ENCODE data around the gene MLLT6.

MLLT6 gene

DNA sequence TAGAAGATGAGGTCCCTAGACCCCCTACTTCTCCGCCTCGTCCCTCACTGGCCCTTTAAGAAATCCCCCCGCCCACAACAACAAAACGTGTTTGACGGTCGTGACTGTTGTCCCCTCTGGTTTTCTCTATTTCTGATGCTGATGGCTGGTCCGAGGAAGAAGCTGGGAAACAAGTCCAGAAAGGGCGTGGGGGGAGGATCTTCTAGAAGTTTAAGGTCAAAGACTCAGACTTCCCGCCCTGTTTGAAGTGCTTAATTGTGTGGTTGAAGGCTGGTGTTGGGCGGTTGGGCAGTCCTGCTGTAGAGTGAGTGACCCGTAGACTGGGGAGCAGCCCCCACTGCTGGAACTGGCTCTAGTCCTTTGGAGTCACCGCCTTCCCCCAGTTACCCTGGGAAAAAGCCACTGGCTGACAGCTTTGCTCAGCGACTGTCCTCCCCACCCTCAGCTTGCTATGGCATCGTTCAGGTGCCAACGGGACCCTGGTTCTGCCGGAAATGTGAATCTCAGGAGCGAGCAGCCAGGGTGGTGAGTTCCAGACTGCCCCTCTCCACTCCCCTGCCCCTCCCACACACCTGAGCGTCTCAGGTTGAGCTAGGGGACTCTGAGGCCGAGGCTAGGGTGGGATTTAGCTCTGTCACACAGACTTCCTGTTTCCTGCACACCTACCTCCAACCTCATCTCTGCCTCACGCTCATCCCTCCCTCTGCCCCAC lies 1.6 kb downstream of the MLLT6 start:
- DNase-seq (ENCODE audit: low read depth in 2 of 2): peak in 1 of 2 experiments; percentile 26

DNA sequence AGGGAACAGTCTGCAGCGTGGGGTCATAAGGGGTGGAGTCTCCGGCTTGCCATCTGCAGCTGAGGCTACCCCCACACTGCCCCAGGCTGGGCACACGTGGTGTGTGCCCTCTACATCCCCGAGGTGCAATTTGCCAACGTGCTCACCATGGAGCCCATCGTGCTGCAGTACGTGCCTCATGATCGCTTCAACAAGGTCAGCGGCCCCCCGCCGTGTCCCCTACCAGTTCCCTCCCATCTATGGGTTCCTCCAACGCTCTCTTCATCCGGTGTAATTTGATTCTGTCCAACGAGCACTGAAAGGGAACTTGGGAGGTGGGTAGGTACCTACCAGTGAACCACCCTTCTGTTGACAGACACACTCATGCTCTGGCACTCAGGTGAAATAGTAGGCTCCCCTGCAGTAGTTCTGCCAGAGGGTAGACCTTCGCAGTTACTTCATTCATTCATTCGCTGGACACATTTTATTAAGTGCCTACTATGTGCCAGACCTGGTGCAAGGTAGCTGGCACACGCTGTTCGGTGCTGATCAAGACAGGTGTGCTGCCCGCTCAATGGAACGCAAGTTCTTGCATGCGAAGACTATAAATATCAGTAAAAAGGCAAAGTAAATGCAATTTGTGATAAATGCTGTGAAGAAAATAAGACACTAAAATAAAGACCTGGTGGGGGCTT lies 2.7 kb downstream of the MLLT6 start:
- no peak for DNase-seq (ENCODE audit: low read depth in 2 of 2)

DNA sequence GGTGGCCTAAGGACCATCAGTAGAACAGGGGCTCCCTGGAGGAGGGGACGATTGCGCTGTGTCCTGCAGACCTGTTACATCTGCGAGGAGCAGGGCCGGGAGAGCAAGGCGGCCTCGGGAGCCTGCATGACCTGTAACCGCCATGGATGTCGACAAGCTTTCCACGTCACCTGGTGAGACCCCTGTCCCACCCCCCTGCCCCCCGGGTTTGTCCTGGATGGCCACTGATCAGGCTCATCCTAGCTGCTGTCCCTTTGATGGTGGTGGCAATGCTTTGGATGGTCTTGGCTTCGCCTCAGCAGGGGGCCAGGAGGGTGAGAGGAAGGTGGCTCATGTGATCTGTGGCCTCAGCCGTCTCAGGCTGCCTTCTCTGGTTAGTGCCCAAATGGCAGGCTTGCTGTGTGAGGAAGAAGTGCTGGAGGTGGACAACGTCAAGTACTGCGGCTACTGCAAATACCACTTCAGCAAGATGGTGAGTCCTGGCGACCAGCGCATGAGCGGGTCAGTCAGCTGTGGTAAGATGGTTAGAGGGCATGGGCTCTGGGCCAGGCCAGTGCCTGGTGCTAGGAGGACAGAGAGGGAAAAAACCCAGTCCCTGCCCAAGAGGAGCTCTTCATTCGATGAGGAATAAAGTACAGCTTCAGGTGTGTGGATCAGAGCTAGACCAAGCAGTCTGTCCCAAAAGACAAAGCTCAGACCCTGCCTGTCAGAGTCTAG lies 4.2 kb downstream of the MLLT6 start:
- no peak for DNase-seq (ENCODE audit: low read depth in 2 of 2)

- DNase-seq (ENCODE audit: low read depth in 2 of 2): no peak
Measured at GRCh38 chr17:38709864-38710603, 5.0 kb downstream of the MLLT6 start.

- no peak for DNase-seq (ENCODE audit: low read depth in 2 of 2)
Measured at GRCh38 chr17:38710604-38710962, 5.5 kb downstream of the MLLT6 start.

- no peak for DNase-seq (ENCODE audit: low read depth in 2 of 2)
Measured at GRCh38 chr17:38710985-38711384, 5.9 kb downstream of the MLLT6 start.

GRCh38 chr17:38711792-38712571 lies 6.9 kb downstream of the MLLT6 start:
- DNase-seq (ENCODE audit: low read depth in 2 of 2): no peak

- no peak for DNase-seq (ENCODE audit: low read depth in 2 of 2)
Measured at GRCh38 chr17:38712593-38712992, 7.5 kb downstream of the MLLT6 start.

- no peak for DNase-seq (ENCODE audit: low read depth in 2 of 2)
Measured at GRCh38 chr17:38713456-38714075, 8.5 kb downstream of the MLLT6 start.

GRCh38 chr17:38715216-38715943 lies 10.3 kb downstream of the MLLT6 start:
- DNase-seq (ENCODE audit: low read depth in 2 of 2): no peak

DNA sequence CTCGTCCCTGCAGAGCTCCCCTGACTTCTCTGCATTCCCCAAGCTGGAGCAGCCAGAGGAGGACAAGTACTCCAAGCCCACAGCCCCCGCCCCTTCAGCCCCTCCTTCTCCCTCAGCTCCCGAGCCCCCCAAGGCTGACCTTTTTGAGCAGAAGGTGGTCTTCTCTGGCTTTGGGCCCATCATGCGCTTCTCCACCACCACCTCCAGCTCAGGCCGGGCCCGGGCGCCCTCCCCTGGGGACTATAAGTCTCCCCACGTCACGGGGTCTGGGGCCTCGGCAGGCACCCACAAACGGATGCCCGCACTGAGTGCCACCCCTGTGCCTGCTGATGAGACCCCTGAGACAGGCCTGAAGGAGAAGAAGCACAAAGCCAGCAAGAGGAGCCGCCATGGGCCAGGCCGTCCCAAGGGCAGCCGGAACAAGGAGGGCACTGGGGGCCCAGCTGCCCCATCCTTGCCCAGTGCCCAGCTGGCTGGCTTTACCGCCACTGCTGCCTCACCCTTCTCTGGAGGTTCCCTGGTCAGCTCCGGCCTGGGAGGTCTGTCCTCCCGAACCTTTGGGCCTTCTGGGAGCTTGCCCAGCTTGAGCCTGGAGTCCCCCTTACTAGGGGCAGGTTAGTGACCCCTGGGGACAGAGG lies 11.4 kb downstream of the MLLT6 start:
- no peak for DNase-seq (ENCODE audit: low read depth in 2 of 2)

- no peak for DNase-seq (ENCODE audit: low read depth in 2 of 2)
Measured at GRCh38 chr17:38717139-38717745, 12.2 kb downstream of the MLLT6 start.

- DNase-seq (ENCODE audit: low read depth in 2 of 2): no peak
Measured at GRCh38 chr17:38719289-38719942, 14.3 kb downstream of the MLLT6 start.

- DNase-seq (ENCODE audit: low read depth in 2 of 2): no peak
Measured at GRCh38 chr17:38719943-38720641, 15.0 kb downstream of the MLLT6 start.

GRCh38 chr17:38720941-38721340 lies 15.9 kb downstream of the MLLT6 start:
- no peak for DNase-seq (ENCODE audit: low read depth in 2 of 2)

DNA sequence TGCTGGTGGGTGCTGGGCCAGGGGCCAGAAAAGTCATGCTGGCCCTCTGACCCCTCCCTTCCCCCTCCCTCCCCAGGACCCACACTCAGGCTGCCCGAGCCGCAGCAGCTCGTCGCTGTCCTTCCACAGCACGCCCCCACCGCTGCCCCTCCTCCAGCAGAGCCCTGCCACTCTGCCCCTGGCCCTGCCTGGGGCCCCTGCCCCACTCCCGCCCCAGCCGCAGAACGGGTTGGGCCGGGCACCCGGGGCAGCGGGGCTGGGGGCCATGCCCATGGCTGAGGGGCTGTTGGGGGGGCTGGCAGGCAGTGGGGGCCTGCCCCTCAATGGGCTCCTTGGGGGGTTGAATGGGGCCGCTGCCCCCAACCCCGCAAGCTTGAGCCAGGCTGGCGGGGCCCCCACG lies 16.7 kb downstream of the MLLT6 start:
- DNase-seq (ENCODE audit: low read depth in 2 of 2): no peak

GRCh38 chr17:38724337-38724988 lies 19.4 kb downstream of the MLLT6 start:
- no peak for DNase-seq (ENCODE audit: low read depth in 2 of 2)

DNA sequence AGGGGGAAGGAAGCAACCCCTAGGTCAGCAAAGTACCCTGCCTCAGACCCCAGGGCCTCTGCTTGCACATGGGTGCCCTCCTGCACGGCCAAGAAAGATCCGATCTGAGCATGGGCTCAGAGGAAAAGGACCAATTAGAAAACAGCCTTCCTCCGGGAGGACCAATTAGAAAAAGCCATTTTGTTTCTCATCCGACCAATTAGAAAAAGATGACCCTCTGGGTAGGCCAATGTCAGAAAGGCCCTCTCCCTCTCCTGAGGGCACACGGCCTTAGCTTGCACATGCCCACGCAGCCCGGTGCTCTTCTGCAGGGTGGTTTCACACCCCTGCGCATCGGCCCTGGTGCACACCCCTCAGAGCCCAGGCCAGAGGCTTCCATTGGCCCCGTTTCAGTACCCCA lies 20.0 kb downstream of the MLLT6 start:
- DNase-seq (ENCODE audit: low read depth in 2 of 2): no peak

Measured in stimulated activated CD4-positive, alpha-beta T cell treated with anti-CD3 and anti-CD28 coated beads, Interleukin-12 subunit alpha, Interleukin-12 subunit beta, amount 100 ng/mL, for 24 hours (primary cell).